ENCODE data around the gene GTSE1.

- TF ChIP-seq POLR2A (IDR thresholded peaks at IDR 0.05; ENCODE audit: low read depth, low read length) (no peak), TAF1 (IDR thresholded peaks at IDR 0.05; ENCODE audit: borderline replicate concordance, low read depth, low read length) (no peak), POLR2AphosphoS5 (IDR thresholded peaks at IDR 0.05; ENCODE audit: low read depth, low read length) (no peak)
Measured at GRCh38 chr22:46367707-46368191, 71.1 kb downstream of the GTSE1 start.
